GM04503 (cell line): ENCODE results near the gene P2RY6.

Source experiments
- DNase-seq: peaks from one replicate; pipeline ENCODE4 v3.0.0-alpha.2; 2012; ENCODE audit warnings: low read depth

Gene P2RY6

GRCh38 chr11:73317803-73318202 is 45.7 kb downstream of the P2RY6 start:
- no peak for DNase-seq

DNA sequence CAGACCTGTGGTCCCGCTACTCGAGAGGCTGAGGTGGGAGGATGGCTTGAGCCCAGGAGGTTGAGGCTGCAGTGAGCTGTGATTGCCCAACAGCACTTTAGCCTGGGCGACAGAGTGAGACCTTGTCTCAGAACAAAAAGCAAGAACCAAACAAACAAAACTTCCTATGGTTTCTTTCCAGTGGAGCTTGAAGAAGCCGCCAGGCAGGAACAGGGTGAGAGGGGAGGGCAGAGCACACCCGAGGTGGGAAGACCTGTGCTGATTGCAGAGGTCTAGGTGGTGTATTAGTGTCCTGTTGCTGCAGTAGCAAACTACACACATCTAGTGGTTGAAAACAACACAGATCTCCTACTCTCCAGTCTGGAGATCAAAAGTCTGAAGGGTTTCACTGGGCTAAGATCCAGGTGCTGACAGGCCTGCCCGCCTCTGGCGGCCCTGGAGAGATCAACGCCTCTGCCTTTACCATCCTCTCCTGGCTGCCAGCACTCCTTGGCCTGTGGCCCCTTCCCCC is 46.4 kb downstream of the P2RY6 start:
- no peak for DNase-seq

- no peak for DNase-seq
These were observed 48.8 kb downstream of the P2RY6 start for GRCh38 chr11:73320763-73321603.

GRCh38 chr11:73321604-73322381 is 49.7 kb downstream of the P2RY6 start:
- DNase-seq: no peak

GRCh38 chr11:73322382-73323306 is 50.5 kb downstream of the P2RY6 start:
- DNase-seq: no peak

- no peak for DNase-seq
These were observed 51.3 kb downstream of the P2RY6 start for GRCh38 chr11:73323464-73323863.

DNA sequence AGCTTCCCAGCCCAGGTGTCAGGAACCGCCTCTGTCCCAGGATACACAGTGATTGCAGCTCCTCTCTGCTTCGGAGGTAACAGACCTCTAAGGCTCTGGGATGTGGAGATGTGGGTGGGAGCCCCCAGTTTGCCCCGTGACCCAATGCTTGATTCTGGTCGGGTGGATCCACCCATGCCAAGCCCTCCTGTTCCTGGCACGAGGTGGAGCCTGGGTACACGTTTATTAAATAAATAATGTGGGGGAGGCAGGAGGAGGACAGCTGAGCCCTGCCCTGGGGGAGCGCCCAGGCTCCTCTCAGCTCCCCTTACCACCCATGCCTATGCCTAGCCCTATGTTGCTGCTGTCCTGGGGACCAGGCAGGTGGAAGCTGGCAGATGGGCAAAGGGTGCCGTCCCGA is 52.0 kb downstream of the P2RY6 start:
- no peak for DNase-seq

- DNase-seq: no peak
These were observed 52.5 kb downstream of the P2RY6 start for GRCh38 chr11:73324665-73325035.

DNA sequence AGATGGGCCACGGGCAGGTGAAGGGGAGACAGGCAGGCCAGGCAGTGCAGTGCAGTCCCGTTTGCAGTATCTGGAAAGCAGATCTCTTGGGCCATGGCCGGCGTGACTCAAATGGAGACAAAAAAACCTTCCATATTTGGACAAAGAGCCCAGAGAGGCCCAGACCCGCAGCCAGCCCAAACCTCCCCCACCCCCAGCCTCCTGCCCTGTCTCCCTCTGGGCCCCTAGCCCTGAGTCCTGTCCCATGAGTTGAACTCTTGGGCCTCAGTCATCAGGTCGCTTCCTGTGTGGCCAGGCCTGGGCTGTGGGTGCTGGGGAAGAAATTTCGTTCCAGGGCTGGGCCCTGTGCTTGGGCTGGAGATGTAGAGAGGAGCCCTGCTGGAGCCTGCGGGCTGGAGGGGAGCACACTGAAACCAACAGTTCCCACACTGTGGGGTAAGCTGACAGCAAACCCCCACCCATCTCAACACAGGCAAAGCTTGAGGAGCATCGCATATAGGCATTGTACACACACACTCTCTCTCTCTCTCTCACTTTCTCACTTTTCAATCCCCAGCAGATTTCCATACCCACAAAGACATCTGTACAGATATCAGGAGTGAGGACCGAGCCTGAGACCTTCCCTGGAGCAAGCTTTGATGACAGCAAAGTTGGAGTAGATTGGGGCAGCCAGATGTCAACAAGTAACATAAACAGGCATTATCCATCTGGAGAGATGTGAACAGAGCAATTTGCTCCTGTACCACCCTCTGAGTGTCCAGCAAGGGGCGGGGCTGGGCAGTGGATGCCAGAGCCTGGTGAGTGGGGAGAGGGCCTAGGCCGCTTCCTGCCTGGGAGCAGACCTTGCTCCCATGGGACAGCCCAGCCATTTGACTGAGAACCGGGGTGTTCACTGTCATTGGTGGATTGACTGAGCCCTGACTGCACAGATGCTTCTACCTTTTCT is 53.2 kb downstream of the P2RY6 start:
- no peak for DNase-seq

DNA sequence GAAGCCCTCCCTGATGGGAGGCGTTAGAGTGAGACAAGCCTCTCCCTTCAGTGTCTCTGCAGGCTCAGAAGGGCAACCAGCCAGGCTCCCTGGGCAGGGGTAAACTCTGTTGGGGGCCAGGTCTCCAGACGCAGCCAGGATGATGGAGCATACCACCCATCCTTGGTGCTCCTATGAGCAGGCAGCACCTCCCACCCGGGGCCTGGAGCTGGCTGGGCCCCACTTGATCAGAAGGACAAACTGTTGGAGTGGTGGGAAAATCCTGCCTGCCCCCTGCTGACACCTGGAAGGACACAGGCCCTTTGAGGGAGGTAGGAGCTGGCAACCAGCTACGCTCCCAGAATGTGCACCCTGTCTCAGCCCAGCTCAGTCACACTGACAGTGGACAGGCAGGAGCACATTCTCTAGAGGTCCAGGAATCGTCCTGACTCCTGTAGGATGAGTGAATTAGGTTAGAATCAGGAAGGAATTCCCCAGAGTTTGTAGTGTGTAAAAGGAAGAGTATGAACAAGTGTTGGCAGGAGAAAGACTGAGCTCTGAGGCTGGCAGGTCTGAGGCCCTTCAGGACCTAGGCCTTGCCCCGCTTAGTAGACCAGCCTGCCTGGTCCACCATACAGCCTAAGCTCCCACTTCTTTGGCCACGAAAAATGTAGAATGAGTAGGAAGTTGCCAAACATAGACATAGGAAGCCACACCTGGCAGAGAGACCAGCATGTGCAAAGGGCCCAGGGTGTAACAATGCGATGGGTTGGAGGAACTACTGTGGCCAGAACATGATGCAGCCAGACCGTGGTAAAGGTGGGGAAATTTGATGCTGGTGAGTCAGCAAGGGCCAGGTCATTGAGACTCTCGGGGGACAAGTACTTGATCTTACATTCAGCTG is 55.0 kb downstream of the P2RY6 start:
- no peak for DNase-seq

DNA sequence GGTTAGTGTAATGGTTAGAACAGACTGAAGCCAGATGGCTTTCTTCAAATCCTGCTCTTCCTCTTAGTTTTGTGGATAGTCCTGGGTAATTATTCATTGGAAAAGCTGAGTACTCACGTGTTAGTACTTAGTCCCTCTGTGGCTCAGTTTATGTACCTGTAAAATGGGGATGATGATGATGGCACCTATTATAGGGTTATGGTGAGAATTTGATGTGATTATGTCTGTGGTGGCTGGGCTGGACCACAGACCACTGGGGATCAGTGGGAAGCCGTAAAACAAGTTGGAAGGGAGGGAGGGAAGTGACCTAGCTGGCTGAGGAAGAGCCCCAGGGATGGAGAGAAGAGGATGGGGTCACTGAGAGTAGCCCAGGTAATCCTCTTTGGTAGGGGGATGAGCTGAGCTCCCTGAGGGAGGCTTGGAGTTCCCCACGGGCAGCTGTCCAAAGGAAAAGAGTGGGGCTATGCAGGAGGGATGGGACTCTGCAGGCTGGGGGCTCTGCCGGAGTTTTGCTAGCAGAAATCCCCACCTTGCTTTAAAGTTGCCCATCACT is 55.8 kb downstream of the P2RY6 start:
- no peak for DNase-seq

DNA sequence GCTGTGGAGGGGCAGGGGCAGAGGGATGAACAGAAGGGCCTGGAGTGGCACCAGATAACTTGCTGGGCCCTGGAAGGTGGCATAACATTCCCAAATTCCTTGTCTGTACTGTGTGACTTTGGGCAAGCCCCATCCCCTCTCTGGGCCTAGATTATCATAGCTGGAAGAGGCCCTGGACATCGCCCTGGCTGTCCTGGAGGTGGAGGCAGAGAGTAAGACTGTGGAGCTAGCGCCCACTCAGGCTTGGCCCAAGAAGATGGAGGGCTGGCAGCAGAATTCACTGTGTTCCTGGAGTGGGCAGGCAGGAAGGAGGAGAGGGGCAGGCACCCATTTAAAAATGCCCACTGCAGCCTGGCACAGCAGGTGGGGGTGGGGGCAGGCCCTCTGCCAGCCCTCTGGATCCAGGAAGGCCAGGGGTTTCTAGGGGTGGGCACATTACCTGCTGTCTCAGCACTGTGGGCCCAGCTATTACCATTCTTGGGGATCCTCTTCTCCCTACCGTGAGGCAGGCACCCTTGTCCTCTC is 58.5 kb downstream of the P2RY6 start:
- no peak for DNase-seq

DNA sequence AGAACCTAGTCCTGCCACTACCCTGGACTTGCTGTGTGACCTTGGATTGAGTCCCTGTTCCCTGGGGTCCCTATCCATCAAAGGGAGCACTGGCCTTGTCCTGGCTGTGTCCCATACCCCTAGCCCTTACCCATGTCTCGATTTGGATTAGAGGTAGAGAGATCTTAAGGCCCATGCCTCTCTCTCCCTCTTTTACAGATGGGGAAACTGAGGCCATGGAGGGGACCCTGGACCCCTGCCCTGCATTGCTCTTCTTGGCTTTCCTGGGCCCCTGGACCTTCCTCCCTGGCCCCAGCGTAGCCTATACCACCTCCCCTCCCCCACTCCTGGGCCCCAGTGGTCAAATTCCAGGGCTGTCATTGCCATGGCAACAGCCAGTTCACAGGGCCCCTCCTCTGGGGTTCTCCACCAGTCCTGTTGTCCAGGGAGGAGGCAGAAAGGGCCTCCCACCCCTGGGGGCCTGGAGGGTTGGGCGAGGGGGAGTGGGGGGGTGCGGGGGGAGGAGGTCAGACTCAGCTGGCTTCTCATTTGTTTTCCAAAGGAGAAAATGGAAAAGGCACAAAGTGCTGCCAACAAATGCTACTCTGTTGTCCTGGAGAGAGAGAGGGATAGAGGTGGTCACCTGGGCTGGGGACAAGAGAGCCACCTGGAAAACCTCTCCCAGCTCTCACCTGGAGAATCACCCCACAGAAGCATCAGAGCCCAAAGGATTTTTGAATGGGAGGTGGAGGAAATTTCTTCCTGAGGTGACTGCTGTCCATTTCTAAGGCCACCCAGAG is 59.2 kb downstream of the P2RY6 start:
- no peak for DNase-seq

DNA sequence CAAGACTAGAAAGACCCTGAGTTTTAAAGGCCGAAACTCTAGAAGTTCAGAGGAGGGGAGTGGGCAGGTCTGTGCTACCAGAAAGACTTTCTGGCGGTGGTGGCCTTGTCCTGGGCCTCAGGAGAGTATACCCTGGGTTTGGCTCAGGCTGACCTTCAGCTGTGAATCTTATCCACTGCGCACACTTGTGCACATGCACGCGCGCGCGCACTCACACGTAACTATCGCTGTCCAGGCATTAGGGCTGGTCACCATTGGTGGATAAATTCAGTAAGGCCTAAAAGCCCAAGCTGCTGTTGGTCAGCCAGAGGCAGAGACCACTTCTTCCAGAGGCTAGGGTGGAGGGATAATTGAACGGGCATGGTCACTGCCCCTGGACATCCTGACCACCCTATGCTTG is 61.0 kb downstream of the P2RY6 start:
- DNase-seq: no peak

- DNase-seq: no peak
These were observed 61.7 kb downstream of the P2RY6 start for GRCh38 chr11:73333640-73334383.

- no peak for DNase-seq
These were observed 62.5 kb downstream of the P2RY6 start for GRCh38 chr11:73334384-73335203.
